Measurements from ENCODE around the gene STX18. TPM values are rescaled to one million over a fixed set of nuclear protein-coding genes. Genes with fewer than 3 reads are reported as not detected.

Gene STX18
- total RNA-seq, 1 experiment from 2014 or later = 36.5 TPM

DNA sequence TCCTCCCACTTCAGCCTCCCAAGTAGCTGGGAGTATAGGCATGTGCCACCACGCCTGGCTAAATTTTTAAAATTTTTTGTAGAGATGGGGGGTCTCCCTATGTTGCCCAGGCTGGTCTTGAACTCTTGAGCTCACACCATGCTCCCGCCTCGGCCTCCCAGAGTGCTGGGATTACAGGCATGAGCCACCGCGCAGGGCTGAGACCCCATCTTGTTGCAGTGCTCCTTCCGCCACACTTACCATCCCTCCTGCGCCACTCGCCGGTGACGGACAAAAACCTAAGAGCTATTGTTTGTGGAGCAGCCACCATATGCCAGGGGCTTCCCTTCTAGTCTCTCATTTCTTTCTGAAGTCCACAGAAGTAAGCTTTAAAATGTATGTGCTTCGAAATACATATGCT lies 120.5 kb downstream of the STX18 start:
- BruUV-seq (replicated peaks) = no TSS peak
- peaks cover 32% of the 10 kb centered on the region for H3K36me3 Mint-ChIP-seq (ENCODE audit: insufficient read depth, unreplicated experiment)
- no peaks in the 10 kb centered on the region for H3K4me1 Mint-ChIP-seq (ENCODE audit: low read depth, unreplicated experiment)
- CTCF ChIA-PET = no interaction called here
- no peak overlapping the region for H3K27ac Mint-ChIP-seq (ENCODE audit: unreplicated experiment)
- intact Hi-C loops (cut with micrococcal nuclease; ENCODE audit: unreplicated experiment) = no loop called here
- peaks cover 8% of the 10 kb centered on the region for H3K9me3 Mint-ChIP-seq (ENCODE audit: unreplicated experiment)
- Histone ChIP-seq H3K27me3 (replicated peaks; ENCODE audit: control insufficient read depth, insufficient read depth, low read length) (no peaks in the 10 kb centered on the region), H3K36me3 (ENCODE audit: control insufficient read depth, insufficient read depth, low read length) (no peaks in the 10 kb centered on the region; the same call in 1 of the 2 replicates), H3K4me1 (no peaks in the 10 kb centered on the region), H3K4me3 (ENCODE audit: low read depth, low read length) (no peak overlapping the region), H3K9me3 (no peaks in the 10 kb centered on the region)
- no peak overlapping the region for H3K4me3 Mint-ChIP-seq (ENCODE audit: unreplicated experiment)
- H3K27me3 Mint-ChIP-seq (ENCODE audit: insufficient read depth, unreplicated experiment) = no peaks in the 10 kb centered on the region
- POLR2A ChIA-PET = no interaction called here
- TF ChIP-seq, protein P1, sequence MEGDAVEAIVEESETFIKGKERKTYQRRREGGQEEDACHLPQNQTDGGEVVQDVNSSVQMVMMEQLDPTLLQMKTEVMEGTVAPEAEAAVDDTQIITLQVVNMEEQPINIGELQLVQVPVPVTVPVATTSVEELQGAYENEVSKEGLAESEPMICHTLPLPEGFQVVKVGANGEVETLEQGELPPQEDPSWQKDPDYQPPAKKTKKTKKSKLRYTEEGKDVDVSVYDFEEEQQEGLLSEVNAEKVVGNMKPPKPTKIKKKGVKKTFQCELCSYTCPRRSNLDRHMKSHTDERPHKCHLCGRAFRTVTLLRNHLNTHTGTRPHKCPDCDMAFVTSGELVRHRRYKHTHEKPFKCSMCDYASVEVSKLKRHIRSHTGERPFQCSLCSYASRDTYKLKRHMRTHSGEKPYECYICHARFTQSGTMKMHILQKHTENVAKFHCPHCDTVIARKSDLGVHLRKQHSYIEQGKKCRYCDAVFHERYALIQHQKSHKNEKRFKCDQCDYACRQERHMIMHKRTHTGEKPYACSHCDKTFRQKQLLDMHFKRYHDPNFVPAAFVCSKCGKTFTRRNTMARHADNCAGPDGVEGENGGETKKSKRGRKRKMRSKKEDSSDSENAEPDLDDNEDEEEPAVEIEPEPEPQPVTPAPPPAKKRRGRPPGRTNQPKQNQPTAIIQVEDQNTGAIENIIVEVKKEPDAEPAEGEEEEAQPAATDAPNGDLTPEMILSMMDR (IDR thresholded peaks at IDR 0.05; ENCODE audit: insufficient read depth in 1 of 2, low read depth in 1 of 2, low read length in 1 of 2, severe bottlenecking in 1 of 2, unreplicated experiment in 1 of 2) = no peak
- DNase-seq = no peak

DNA sequence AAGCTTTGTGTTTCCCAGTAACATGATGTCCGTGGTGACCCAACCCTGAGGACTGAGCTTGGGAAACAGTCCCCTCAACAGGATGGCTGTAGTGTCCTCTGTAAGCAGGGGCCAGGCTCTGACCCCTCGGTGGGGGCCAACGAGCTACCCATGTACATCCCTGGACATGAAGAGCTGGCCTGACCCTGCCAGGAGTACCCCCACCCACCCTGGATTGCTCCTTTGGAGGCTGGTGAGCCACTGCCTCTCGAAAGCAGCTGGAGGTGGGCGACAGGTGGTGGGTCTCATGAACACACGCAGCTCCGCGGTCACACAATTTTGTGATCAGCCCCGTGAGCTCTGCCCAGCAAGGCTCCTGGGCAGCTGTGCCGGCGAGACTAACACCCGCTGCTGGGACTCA lies 121.4 kb downstream of the STX18 start:
- no TSS peak for BruUV-seq (replicated peaks)
- CTCF ChIA-PET = no interaction called here
- H3K9me3 Mint-ChIP-seq (ENCODE audit: unreplicated experiment) = peaks cover 9% of the 10 kb centered on the region
- TF ChIP-seq, protein P1 (IDR thresholded peaks at IDR 0.05; ENCODE audit: insufficient read depth in 1 of 2, low read depth in 1 of 2, low read length in 1 of 2, severe bottlenecking in 1 of 2, unreplicated experiment in 1 of 2) = no peak
- Histone ChIP-seq H3K4me3 (ENCODE audit: low read depth, low read length) (no peak overlapping the region), H3K9me3 (no peaks in the 10 kb centered on the region; the same call in 1 of the 2 replicates), H3K4me1 (no peaks in the 10 kb centered on the region), H3K36me3 (ENCODE audit: control insufficient read depth, insufficient read depth, low read length) (no peaks in the 10 kb centered on the region; the same call in 1 of the 2 replicates), H3K27me3 (replicated peaks; ENCODE audit: control insufficient read depth, insufficient read depth, low read length) (no peaks in the 10 kb centered on the region)
- intact Hi-C loops (cut with micrococcal nuclease; ENCODE audit: unreplicated experiment) = no loop called here
- H3K27ac Mint-ChIP-seq (ENCODE audit: unreplicated experiment) = no peak overlapping the region
- no peaks in the 10 kb centered on the region for H3K27me3 Mint-ChIP-seq (ENCODE audit: insufficient read depth, unreplicated experiment)
- POLR2A ChIA-PET = no interaction called here
- H3K4me1 Mint-ChIP-seq (ENCODE audit: low read depth, unreplicated experiment) = no peaks in the 10 kb centered on the region
- H3K4me3 Mint-ChIP-seq (ENCODE audit: unreplicated experiment) = no peak overlapping the region
- no peak for DNase-seq
- H3K36me3 Mint-ChIP-seq (ENCODE audit: insufficient read depth, unreplicated experiment) = peaks cover 38% of the 10 kb centered on the region

GRCh38 chr4:4419896-4420295 lies 122.0 kb downstream of the STX18 start:
- Histone ChIP-seq H3K36me3 (ENCODE audit: control insufficient read depth, insufficient read depth, low read length) (no peaks in the 10 kb centered on the region; the same call in 1 of the 2 replicates), H3K9me3 (no peaks in the 10 kb centered on the region; the same call in 1 of the 2 replicates), H3K27me3 (replicated peaks; ENCODE audit: control insufficient read depth, insufficient read depth, low read length) (no peaks in the 10 kb centered on the region), H3K4me3 (ENCODE audit: low read depth, low read length) (no peak overlapping the region), H3K4me1 (no peaks in the 10 kb centered on the region)
- no peak for DNase-seq
- no peak overlapping the region for H3K4me3 Mint-ChIP-seq (ENCODE audit: unreplicated experiment)
- H3K27me3 Mint-ChIP-seq (ENCODE audit: insufficient read depth, unreplicated experiment) = no peaks in the 10 kb centered on the region
- CTCF ChIA-PET = no interaction called here
- TF ChIP-seq, protein P1 (IDR thresholded peaks at IDR 0.05; ENCODE audit: insufficient read depth in 1 of 2, low read depth in 1 of 2, low read length in 1 of 2, severe bottlenecking in 1 of 2, unreplicated experiment in 1 of 2) = no peak
- H3K36me3 Mint-ChIP-seq (ENCODE audit: insufficient read depth, unreplicated experiment) = peaks cover 39% of the 10 kb centered on the region
- no peaks in the 10 kb centered on the region for H3K4me1 Mint-ChIP-seq (ENCODE audit: low read depth, unreplicated experiment)
- H3K9me3 Mint-ChIP-seq (ENCODE audit: unreplicated experiment) = peaks cover 9% of the 10 kb centered on the region
- H3K27ac Mint-ChIP-seq (ENCODE audit: unreplicated experiment) = no peak overlapping the region
- intact Hi-C loops (cut with micrococcal nuclease; ENCODE audit: unreplicated experiment) = no loop called here
- POLR2A ChIA-PET = no interaction called here
- no TSS peak for BruUV-seq (replicated peaks)
